ENCODE measurements around the gene PDZD2.

Gene PDZD2

DNA sequence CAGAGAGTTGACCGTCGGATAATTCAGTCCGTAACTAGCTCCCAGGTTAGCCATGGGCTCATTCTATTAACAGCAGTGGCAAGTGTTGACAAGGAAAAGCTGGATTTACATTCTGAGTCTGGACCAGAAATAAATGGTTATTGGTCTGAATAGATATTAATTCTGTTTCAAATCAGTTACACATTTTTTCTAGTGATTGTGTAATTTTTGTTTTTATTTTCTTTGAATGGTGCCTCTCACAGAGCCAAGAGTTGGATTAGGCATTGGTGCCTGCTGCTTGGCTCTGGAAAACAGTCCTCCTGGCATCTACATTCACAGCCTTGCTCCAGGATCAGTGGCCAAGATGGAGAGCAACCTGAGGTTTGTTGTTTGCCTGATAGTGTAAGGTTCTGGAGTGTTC is 420.1 kb downstream of the PDZD2 start:
- in situ Hi-C loops (cut with MboI; ENCODE audit: low sequenced_read_pairs, unreplicated experiment) = no loop called here
- TF ChIP-seq CTCF (IDR thresholded peaks at IDR 0.05; ENCODE audit: borderline replicate concordance, control extremely low read depth, extremely low read depth, insufficient read depth, missing control alignments) = no peak
- no peak for DNase-seq (ENCODE audit: low spot score)

GRCh38 chr5:32059761-32060530 is 421.0 kb downstream of the PDZD2 start:
- TF ChIP-seq CTCF (IDR thresholded peaks at IDR 0.05; ENCODE audit: borderline replicate concordance, control extremely low read depth, extremely low read depth, insufficient read depth, missing control alignments) = no peak
- in situ Hi-C loops (cut with MboI; ENCODE audit: low sequenced_read_pairs, unreplicated experiment) = no loop called here
- no peak for DNase-seq (ENCODE audit: low spot score)

DNA sequence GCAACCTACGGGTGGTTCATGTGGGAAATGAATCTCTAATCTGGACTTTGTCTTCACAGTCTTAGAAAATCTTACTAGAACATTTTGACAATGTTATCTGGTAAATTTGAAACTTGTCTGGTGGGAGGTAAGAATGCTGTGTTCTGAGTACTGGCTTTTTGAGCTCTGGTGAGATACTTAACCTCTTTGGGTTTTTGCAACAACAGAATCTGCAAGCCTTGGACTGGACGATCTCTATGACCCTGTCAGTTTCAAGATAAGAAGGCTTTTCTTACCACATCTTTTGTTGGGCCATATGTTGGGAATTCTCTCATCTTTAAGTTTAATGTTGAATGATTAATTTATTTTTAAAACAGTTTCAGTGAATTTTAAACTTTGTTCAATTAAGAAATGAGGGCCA is 422.3 kb downstream of the PDZD2 start:
- in situ Hi-C loops (cut with MboI; ENCODE audit: low sequenced_read_pairs, unreplicated experiment) = no loop called here

GRCh38 chr5:32066448-32066847 is 427.5 kb downstream of the PDZD2 start:
- DNase-seq (ENCODE audit: low spot score) = no peak
- in situ Hi-C loops (cut with MboI; ENCODE audit: low sequenced_read_pairs, unreplicated experiment) = no loop called here
- no peak for TF ChIP-seq CTCF (IDR thresholded peaks at IDR 0.05; ENCODE audit: borderline replicate concordance, control extremely low read depth, extremely low read depth, insufficient read depth, missing control alignments)

More for the DNA sequence above, 422.3 kb downstream of the PDZD2 start:
- no peak for DNase-seq (ENCODE audit: low spot score)
- no peak for TF ChIP-seq CTCF (IDR thresholded peaks at IDR 0.05; ENCODE audit: borderline replicate concordance, control extremely low read depth, extremely low read depth, insufficient read depth, missing control alignments)

DNA sequence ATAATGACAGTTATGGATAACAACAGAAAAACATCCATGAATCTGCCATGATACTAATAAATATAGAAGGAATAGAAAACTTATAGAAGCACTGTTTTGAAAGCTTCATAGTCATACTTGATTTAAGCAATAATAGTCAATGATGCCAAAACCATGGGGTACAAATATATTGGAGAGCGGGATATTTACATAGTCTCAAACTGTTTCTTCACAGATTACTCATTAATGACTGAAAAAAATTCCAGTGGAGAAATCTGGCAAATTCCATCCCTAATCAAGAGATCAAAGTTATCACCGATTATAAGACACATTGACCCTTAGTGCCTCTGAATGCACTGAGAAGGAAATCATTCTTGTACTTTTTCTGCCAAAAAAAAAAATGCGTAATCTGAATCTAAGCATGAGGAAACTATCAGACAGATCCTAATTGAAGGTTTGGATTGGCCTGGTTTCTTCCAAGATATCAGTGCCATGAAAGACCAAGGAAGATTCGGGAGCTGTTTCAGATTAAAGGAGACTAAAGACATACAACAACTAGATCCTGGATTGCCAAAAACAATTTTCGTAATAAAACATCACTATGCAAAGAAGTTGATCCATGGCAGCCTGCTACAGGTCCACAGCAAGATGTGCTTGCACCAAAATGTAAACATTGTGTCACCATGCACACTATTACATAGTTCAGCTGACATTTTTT is 429.0 kb downstream of the PDZD2 start:
- DNase-seq (ENCODE audit: low spot score) = no peak
- in situ Hi-C loops (cut with MboI; ENCODE audit: low sequenced_read_pairs, unreplicated experiment) = no loop called here
- no peak for TF ChIP-seq CTCF (IDR thresholded peaks at IDR 0.05; ENCODE audit: borderline replicate concordance, control extremely low read depth, extremely low read depth, insufficient read depth, missing control alignments)

DNA sequence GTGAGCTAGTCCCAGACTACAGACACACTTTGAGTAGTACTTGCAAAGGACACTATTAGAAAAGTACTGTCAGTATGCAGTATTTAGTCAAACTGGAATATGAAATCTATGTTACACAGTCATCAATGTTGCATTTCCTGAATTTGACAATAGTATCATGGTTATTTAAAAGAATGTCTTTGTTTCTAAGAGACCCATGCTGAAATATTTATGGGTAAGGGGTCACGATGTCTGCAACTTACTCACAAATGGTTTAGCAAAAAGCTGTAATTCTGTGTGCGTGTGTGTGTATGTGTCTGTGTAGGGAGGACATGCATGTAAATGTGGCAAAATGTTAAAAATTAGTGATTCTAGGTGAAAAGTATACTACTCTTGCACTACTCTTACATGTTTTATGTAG is 429.6 kb downstream of the PDZD2 start:
- DNase-seq (ENCODE audit: low spot score) = no peak
- no peak for TF ChIP-seq CTCF (IDR thresholded peaks at IDR 0.05; ENCODE audit: borderline replicate concordance, control extremely low read depth, extremely low read depth, insufficient read depth, missing control alignments)
- in situ Hi-C loops (cut with MboI; ENCODE audit: low sequenced_read_pairs, unreplicated experiment) = no loop called here
